Measurements from ENCODE around the gene ADK. TPM values are rescaled to one million over a fixed set of nuclear protein-coding genes. Genes with fewer than 3 reads are reported as not detected.
A peak's percentile ranks its signal among the peaks of the same experiment; 100 is the strongest.
"Not testable (repeated sequence)": the region's sequence is repeated elsewhere in the genome, so short reads cannot be mapped to it uniquely, and the experiment has no call there.

The ADK gene
- total RNA-seq, 2 experiments from 2014 or later: 56.9 to 57.5 TPM

- no peak for DNase-seq
- Mint-ChIP-seq H3K27me3 (no peaks in the 10 kb centered on the region), H3K4me3 (no peak overlapping the region), H3K36me3 (ENCODE audit: low read depth) (peaks cover 14% of the 10 kb centered on the region), H3K9me3 (peaks cover 2% of the 10 kb centered on the region), H3K4me1 (ENCODE audit: low read depth) (peaks cover 9% of the 10 kb centered on the region), H3K27ac (no peak overlapping the region)
- no peak for ATAC-seq
- ChIA-PET POLR2A (no interaction called here), CTCF (no interaction called here)
- TF ChIP-seq CTCF (IDR thresholded peaks at IDR 0.05): no peak
- intact Hi-C loops (cut with micrococcal nuclease): no loop called here
Measured at GRCh38 chr10:74558897-74559296, 407.9 kb downstream of the ADK start.

DNA sequence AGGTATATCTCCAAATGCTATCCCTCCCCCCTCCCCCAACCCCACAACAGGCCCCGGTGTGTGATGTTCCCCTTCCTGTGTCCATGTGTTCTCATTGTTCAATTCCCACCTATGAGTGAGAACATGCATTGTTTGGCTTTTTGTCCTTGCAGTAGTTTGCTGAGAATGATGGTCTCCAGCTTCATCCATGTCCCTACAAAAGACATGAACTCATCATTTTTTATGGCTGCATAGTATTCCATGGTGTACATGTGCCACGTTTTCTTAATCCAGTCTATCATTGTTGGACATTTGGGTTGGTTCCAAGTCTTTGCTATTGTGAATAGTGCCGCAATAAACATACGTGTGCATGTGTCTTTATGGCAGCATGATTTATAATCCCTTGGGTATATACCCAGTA is 417.9 kb downstream of the ADK start:
- H3K27me3 Mint-ChIP-seq; H3K9me3 Mint-ChIP-seq; CTCF ChIA-PET; H3K4me3 Mint-ChIP-seq; H3K27ac Mint-ChIP-seq; POLR2A ChIA-PET; intact Hi-C loops (cut with micrococcal nuclease); ATAC-seq; DNase-seq; H3K4me1 Mint-ChIP-seq (ENCODE audit: low read depth): not testable (repeated sequence)
- H3K36me3 Mint-ChIP-seq (ENCODE audit: low read depth): peaks cover 31% of the 10 kb centered on the region

GRCh38 chr10:74573497-74573896 is 422.5 kb downstream of the ADK start:
- H3K4me3 Mint-ChIP-seq; H3K27ac Mint-ChIP-seq; POLR2A ChIA-PET; DNase-seq; CTCF ChIA-PET; H3K27me3 Mint-ChIP-seq; ATAC-seq; H3K9me3 Mint-ChIP-seq; intact Hi-C loops (cut with micrococcal nuclease): not testable (repeated sequence)
- peaks cover 19% of the 10 kb centered on the region for H3K4me1 Mint-ChIP-seq (ENCODE audit: low read depth)
- H3K36me3 Mint-ChIP-seq (ENCODE audit: low read depth): peaks cover 47% of the 10 kb centered on the region

- Mint-ChIP-seq H3K4me1 (ENCODE audit: low read depth) (peaks cover 19% of the 10 kb centered on the region), H3K27ac (no peak overlapping the region), H3K9me3 (peaks cover 2% of the 10 kb centered on the region), H3K4me3 (no peak overlapping the region), H3K27me3 (no peaks in the 10 kb centered on the region), H3K36me3 (ENCODE audit: low read depth) (peaks cover 41% of the 10 kb centered on the region)
- intact Hi-C loops (cut with micrococcal nuclease): no loop called here
- no peak for DNase-seq
- ChIA-PET CTCF (no interaction called here), POLR2A (no interaction called here)
- TF ChIP-seq CTCF (IDR thresholded peaks at IDR 0.05): no peak
- ATAC-seq: no peak
Measured at GRCh38 chr10:74575191-74575720, 424.2 kb downstream of the ADK start.

GRCh38 chr10:74575912-74576311 is 424.9 kb downstream of the ADK start:
- CTCF ChIA-PET: no interaction called here
- no peak for TF ChIP-seq CTCF (IDR thresholded peaks at IDR 0.05)
- ATAC-seq (no peak), DNase-seq (no peak)
- Mint-ChIP-seq H3K9me3 (peaks cover 6% of the 10 kb centered on the region), H3K27me3 (no peaks in the 10 kb centered on the region), H3K36me3 (ENCODE audit: low read depth) (peaks cover 45% of the 10 kb centered on the region), H3K4me1 (ENCODE audit: low read depth) (peaks cover 19% of the 10 kb centered on the region), H3K27ac (peak overlapping the region; percentile 36), H3K4me3 (no peak overlapping the region)
- POLR2A ChIA-PET: no interaction called here
- intact Hi-C loops (cut with micrococcal nuclease): no loop called here

- no peaks in the 10 kb centered on the region for H3K27me3 Mint-ChIP-seq
Measured at GRCh38 chr10:74576586-74576985, 425.6 kb downstream of the ADK start.

GRCh38 chr10:74580438-74580837 is 429.4 kb downstream of the ADK start:
- ChIA-PET POLR2A (interaction anchor here (0.7 kb wide), 1 partner anchor 50 kb away, joined by 3 read pairs; no protein-coding TSS in a partner anchor), CTCF (interaction anchor here (1.4 kb wide), 1 partner anchor 13 kb away, joined by 3 read pairs; no protein-coding TSS in a partner anchor)
- H3K4me3 Mint-ChIP-seq; intact Hi-C loops (cut with micrococcal nuclease); ATAC-seq; H3K27me3 Mint-ChIP-seq; DNase-seq: not testable (repeated sequence)
- H3K27ac Mint-ChIP-seq: peak overlapping the region; percentile 22
- peaks cover 48% of the 10 kb centered on the region for H3K4me1 Mint-ChIP-seq (ENCODE audit: low read depth)
- peaks cover 11% of the 10 kb centered on the region for H3K9me3 Mint-ChIP-seq
- H3K36me3 Mint-ChIP-seq (ENCODE audit: low read depth): peaks cover 28% of the 10 kb centered on the region

More at GRCh38 chr10:74576586-74576985, 425.6 kb downstream of the ADK start:
- CTCF ChIA-PET: no interaction called here
- Mint-ChIP-seq H3K4me1 (ENCODE audit: low read depth) (peaks cover 24% of the 10 kb centered on the region), H3K9me3 (peaks cover 11% of the 10 kb centered on the region), H3K4me3 (no peak overlapping the region), H3K36me3 (ENCODE audit: low read depth) (peaks cover 47% of the 10 kb centered on the region), H3K27ac (peak overlapping the region; percentile 56)
- POLR2A ChIA-PET: no interaction called here
- TF ChIP-seq CTCF (IDR thresholded peaks at IDR 0.05): no peak
- intact Hi-C loops (cut with micrococcal nuclease): no loop called here
- DNase-seq: no peak
- ATAC-seq: peak; percentile 30

Data from activated CD8-positive, alpha-beta T cell treated with anti-CD3 and anti-CD28 coated beads for 36 hours (primary cell).